ENCODE data around the gene TMEM217. TPM values are rescaled to one million over a fixed set of nuclear protein-coding genes. Genes with fewer than 3 reads are reported as not detected.

The TMEM217 gene
- total and polyA plus RNA-seq, 2 of the 8 experiments (the other 6 are each of a cell fraction or from before 2014, with no cell fraction given): 0.60 to 1.1 TPM

GRCh38 chr6:37303091-37303660, 45.2 kb upstream of the TMEM217 start:
- CTCF ChIA-PET (ENCODE audit: partially characterized antibody): interaction anchor here (0.6 to 5.3 kb wide), 9 partner anchors 9 to 90 kb away, joined by 3 to 43 read pairs (median 5); no protein-coding TSS in a partner anchor
- POLR2A ChIA-PET (ENCODE audit: partially characterized antibody): interaction anchor here (1.1 kb wide), 1 partner anchor 11 kb away, joined by 3 read pairs; no protein-coding TSS in a partner anchor
- H3K9ac ChIP-seq (replicated peaks in 1 of 4; ENCODE audit: extremely low read depth in 1 of 4, low read depth in 3 of 4, low read length in 3 of 4): no peak overlapping the region
- H3K23me2 ChIP-seq (ENCODE audit: low read depth, low read length): no peaks in the 10 kb centered on the region
- H2BK15ac ChIP-seq (ENCODE audit: low read length): no peak overlapping the region
- WGBS, 2 experiments (ENCODE audit: extremely low coverage in 1 of 2, insufficient coverage in 1 of 2, insufficient read length in 1 of 2, insufficient replicate concordance in 2 of 2, low coverage in 1 of 2, low lambda C conversion rate in 2 of 2, missing lambda C conversion rate in 1 of 2): 85% methylated on average over 6 of the region's 6 CpGs; no CpG with 5 or more reads in 1 of the 2 experiments
- H3K18ac ChIP-seq (ENCODE audit: extremely low read depth, low read length): no peak overlapping the region
- no peak overlapping the region for H3K27ac ChIP-seq (ENCODE audit: low read depth, low read length)
- peaks cover 2 to 17% (median 12%) of the 10 kb centered on the region in 4 experiments; a peak in 7 of 8 replicates for H3K36me3 ChIP-seq (ENCODE audit: control insufficient read depth in 2 of 4, insufficient read depth in 4 of 4, low read length in 3 of 4)
- H2BK20ac ChIP-seq (ENCODE audit: low read length): no peak overlapping the region
- H3K23ac ChIP-seq (ENCODE audit: insufficient read length): no peak overlapping the region
- no peak overlapping the region for H3K4ac ChIP-seq (replicated peaks; ENCODE audit: insufficient read length, low read depth, low read length)
- H2BK12ac ChIP-seq (ENCODE audit: low read depth, low read length): no peak overlapping the region
- no peaks in the 10 kb centered on the region for H3K4me1 ChIP-seq (replicated peaks in 1 of 4; ENCODE audit: control insufficient read depth in 3 of 4, insufficient read depth in 4 of 4, low read length in 3 of 4)
- DNase-seq (ENCODE audit: low read depth in 1 of 2, low spot score in 2 of 2): no peak
- H3K56ac ChIP-seq (replicated peaks; ENCODE audit: insufficient read length, low read depth, low read length): no peak overlapping the region
- peaks cover 0 to 4% of the 10 kb centered on the region in 2 experiments for H4K20me1 ChIP-seq (replicated peaks in 1 of 2; ENCODE audit: control insufficient read depth in 1 of 2, insufficient read depth in 2 of 2, low read length in 2 of 2)
- H4K8ac ChIP-seq (ENCODE audit: extremely low read depth, insufficient read depth, low read length): no peak overlapping the region
- H3K79me1 ChIP-seq (ENCODE audit: low read depth, low read length): no peaks in the 10 kb centered on the region
- H2AK5ac ChIP-seq (ENCODE audit: low read depth, low read length): no peak overlapping the region
- H2BK120ac ChIP-seq (replicated peaks; ENCODE audit: low read depth, low read length): no peak overlapping the region
- H4K5ac ChIP-seq (ENCODE audit: insufficient read length, low read depth, low read length): no peak overlapping the region
- H3K9me3 ChIP-seq (ENCODE audit: insufficient read depth in 2 of 2, low read depth in 1 of 2, low read length in 1 of 2): no peaks in the 10 kb centered on the region
- H4K91ac ChIP-seq (replicated peaks; ENCODE audit: insufficient read length, low read length): no peak overlapping the region
- H2BK5ac ChIP-seq (ENCODE audit: low read depth, low read length): no peak overlapping the region
- no peaks in the 10 kb centered on the region for H3K27me3 ChIP-seq (replicated peaks in 1 of 4; ENCODE audit: control insufficient read depth in 3 of 4, extremely low read depth in 1 of 4, insufficient read depth in 3 of 4, low read length in 3 of 4)
- H3K4me3 ChIP-seq (ENCODE audit: extremely low read depth in 1 of 4, insufficient read depth in 2 of 4, low read depth in 3 of 4, low read length in 4 of 4): no peak overlapping the region
- H2AFZ ChIP-seq (ENCODE audit: low read length): no peak overlapping the region
- no peak overlapping the region for H3K14ac ChIP-seq (ENCODE audit: insufficient read length)
- FAIRE-seq: no peak
- H3K4me2 ChIP-seq (ENCODE audit: insufficient read depth in 1 of 2, low read depth in 2 of 2, low read length in 2 of 2): no peak overlapping the region
- H3K79me2 ChIP-seq (ENCODE audit: control insufficient read depth in 1 of 2, insufficient read depth in 2 of 2, low read length in 2 of 2): no peaks in the 10 kb centered on the region
- TF ChIP-seq BACH1 (IDR thresholded peaks at IDR 0.05; ENCODE audit: low read length) (no peak), CREB1 (IDR thresholded peaks at IDR 0.05) (no peak), EZH2 (IDR thresholded peaks at IDR 0.05; ENCODE audit: low read depth, low read length, severe bottlenecking) (no peak), E2F6 (IDR thresholded peaks at IDR 0.05) (no peak), MAX (IDR thresholded peaks at IDR 0.05) (no peak), BRCA1 (IDR thresholded peaks at IDR 0.05; ENCODE audit: low read depth, low read length) (no peak), POLR2AphosphoS5 (IDR thresholded peaks at IDR 0.05; ENCODE audit: low read depth, low read length) (no peak), KDM1A (IDR thresholded peaks at IDR 0.05; ENCODE audit: borderline replicate concordance, low read length) (no peak), TCF12 (IDR thresholded peaks at IDR 0.05; ENCODE audit: low read depth, low read length) (no peak), FOSL1 (IDR thresholded peaks at IDR 0.05; ENCODE audit: insufficient read depth, low read depth, low read length) (no peak), JUND (IDR thresholded peaks at IDR 0.05; ENCODE audit: low read length) (no peak), POU5F1 (IDR thresholded peaks at IDR 0.05; ENCODE audit: low read depth, low read length) (no peak), JUN (IDR thresholded peaks at IDR 0.05; ENCODE audit: low read depth, low read length) (no peak)
